HG02943 (cell line): Measurements from ENCODE around the gene RASA1.
"Not testable (repeated sequence)": the region's sequence is repeated elsewhere in the genome, so short reads cannot be mapped to it uniquely, and the experiment has no call there.

ENCODE experiments used
- ATAC-seq: cut with Tn5 transposase; IDR thresholded peaks from one replicate; pipeline ENCODE4 v1.9.1; 2021; ENCODE audit warnings: mild to moderate bottlenecking, low read depth, moderate library complexity; ENCODE audit not compliant: unreplicated experiment

Gene RASA1

DNA sequence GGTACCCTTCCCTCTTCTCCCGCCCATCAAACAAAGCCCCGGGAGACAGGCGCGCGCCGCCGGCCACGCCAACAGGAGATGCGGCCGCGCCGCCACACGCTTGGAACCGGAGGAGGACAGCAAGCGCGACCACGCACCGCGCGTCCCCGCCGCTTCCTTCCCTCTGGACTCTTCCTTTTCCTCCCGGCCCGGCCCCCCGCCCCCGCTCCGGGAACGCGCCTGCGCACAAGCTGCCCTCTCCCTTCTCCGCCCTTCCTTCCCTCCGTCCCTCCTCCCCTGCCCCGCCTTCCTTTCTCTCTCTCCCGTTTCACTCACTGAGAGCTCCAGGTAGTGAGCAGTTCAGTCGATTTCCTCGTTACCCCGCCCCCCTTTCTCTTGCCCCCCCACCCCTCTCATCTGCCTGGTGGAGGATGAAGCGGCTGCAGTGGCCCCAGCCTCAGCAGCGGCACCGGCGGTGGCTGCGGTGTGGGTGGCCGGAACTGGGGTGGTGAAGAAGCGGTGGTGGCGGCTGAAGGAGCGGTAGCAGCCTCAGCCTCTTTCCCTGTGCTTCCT lies at the start of gene RASA1:
Gene RASA1 (plus strand): TSS at position 310 of the 552 bp plus-strand sequence. CDS start 569 bp downstream, outside the sequence.
- ATAC-seq, result peak; percentile 54

DNA sequence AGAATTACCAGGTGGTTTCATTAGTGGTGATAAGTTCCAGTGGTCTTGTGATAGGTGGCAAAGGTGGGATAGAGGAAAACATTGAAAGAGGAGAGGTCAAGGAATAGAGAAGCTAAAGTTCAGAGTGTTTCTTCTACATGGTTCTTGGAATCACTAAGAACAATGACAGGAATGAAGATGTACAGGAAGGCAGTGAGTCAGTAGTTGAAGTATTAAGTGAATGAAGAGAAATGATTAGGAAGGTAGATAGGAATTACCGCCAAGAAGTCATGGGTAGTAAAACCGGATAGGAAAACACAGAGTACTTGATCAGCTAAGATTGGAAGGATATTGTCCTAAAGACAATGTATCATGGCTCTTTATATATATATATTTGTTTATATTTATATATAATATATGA lies 37.9 kb upstream of the RASA1 start:
- ATAC-seq, result no peak

DNA sequence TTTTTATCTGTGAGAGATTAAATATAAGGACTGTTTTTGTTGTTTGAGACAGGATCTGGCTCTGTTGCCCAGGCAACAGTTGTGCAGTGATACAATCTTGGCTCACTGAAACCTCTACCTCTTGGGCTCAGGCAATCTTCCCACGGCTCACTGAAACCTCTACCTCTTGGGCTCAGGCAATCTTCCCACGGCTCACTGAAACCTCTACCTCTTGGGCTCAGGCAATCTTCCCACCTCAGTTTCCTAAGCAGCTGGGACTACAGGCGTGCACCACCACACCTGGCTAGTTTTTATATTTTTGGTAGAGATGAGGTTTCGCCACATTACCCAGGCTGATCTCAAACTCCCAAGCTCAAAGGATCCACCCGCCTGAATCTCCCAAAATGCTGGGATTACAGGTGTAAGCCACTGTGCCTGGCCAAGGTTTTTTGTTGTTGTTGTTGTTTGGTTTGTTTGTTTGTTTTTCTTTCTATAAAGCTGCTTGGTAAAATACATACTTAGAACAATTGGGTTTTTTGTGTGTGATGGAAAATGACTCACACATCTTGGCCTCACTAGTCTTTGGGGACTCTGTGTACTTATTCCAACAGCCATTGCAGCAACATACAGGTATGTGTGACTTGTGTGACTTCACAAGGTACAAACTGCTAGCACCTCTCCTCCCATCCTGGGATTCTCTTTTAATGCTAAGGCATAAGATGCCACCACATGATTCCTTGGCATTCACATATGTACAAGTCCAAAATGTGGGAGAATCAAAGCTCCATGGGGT lies 36.5 kb upstream of the RASA1 start:
- ATAC-seq, result peak; percentile 91

DNA sequence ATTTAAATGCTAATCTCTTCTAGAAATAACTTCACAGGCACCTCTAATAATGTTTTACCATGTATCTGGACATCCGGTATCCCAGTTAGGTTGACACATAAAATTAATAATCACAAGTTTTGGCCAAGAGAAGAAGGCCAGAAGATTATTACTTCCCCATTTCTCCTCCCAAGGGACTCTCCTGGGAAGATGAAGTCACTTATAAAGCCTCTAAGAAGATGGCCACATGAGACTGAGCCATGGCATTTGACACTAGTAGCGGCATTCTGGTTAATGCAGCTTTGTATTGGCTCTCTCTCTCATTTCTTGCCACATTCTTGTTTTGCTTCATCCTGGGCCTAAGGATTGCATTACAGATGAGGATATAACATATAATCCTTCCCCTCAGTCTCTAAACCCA lies 34.5 kb upstream of the RASA1 start:
- ATAC-seq, result no peak

DNA sequence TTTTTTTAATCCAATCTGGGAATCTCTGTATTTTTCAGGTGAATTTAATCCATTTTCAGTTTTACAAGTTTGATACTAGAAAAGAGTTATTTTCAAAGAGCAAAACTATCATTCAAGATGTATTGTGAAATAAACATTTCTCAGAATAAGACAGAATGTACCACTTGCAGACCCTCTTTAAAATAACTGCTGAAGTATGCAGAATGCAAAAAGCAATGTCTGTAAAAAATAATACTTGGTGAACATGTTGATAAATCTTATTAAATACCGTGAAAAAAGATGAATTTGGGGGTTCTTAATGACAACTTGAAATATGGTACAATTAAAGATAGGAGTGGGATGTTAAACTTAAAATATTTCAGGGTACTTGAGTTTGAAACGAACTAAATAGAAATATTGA lies 26.1 kb upstream of the RASA1 start:
- no peak for ATAC-seq

DNA sequence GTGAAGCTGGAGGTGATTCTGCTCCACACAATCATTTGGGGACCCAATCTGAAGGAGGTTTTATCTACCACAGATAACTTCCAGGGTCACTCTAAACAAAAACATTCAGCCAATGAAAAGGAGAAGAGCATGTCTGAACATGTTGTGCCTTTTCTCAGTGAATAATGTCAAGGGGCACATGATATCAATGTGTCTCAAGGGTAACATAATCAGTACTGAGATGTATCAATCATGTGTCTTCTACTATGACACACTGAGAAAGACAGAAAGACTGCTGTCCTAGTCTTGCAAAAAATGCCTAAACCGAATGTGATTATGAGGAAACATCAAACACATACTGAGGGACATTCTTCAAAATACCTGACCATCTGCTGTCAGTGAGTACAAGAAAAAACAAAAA lies 25.4 kb upstream of the RASA1 start:
- no peak for ATAC-seq

DNA sequence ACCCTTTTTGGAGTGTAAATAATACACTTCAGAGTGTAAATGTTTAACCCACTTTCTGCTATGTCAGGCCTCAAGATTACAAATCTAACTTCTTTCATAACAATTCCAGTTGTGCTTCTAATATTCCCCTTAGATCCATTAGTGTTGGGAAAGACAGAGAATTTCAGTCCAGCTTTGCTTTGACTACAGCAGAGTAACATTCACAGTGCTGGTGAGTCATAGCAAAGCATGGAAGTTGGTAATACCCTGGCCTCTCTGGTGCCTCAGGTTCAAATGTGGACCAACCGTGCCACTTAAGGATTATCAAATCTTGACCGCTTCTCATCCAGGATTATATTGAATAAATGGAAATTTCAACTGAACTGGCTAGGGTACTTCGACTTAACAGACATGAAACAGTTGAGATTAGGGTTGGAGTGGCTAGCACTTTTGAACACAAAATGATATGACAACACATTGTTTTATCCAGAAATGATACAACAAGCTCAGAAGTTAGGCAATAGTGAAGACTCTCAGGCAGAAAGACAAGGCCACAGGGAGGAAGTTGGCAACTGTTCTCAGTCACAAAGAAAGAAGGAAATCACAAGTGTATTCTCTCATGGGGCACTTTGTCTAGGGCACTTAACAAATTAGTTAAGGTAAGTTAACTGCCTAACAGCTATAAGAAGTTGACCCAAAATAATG lies 24.4 kb upstream of the RASA1 start:
- no peak for ATAC-seq

DNA sequence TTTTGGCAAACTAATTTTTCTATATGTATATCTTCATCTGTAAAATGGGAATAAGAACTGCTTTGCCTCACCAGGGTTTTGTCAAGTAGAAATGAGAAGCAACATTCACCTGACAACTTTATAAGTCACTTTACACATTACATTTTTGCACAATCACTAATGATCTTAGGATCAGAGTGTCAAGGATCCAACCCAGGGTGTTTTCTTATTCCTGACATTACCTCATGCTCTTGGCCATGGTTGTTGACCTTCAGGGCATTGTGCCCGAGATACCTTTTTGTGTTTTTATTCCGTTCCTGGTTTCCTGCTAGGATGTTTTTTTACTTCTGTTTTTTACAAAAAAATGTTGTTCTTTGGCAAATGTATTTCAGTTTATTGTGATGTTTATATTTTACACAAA lies 22.2 kb upstream of the RASA1 start:
- no peak for ATAC-seq

DNA sequence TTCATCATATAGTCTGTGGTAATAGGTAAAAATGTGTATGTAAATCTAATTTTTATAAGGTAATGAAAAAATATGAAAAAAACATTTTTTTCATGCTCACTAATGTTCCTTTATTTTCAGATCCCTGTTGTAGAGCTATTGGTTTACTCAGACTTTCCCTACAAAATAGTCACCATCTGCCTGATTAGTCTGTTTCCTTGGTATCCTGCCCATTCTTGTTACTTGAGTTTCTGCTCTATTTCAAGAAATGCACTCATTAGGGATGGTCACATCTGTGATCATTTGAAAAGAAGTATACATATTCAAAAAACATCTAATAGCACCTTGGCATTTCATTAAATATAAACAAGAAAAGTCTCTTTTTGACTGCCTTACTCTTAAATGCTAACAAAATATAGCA lies 21.6 kb upstream of the RASA1 start:
- ATAC-seq, result no peak

DNA sequence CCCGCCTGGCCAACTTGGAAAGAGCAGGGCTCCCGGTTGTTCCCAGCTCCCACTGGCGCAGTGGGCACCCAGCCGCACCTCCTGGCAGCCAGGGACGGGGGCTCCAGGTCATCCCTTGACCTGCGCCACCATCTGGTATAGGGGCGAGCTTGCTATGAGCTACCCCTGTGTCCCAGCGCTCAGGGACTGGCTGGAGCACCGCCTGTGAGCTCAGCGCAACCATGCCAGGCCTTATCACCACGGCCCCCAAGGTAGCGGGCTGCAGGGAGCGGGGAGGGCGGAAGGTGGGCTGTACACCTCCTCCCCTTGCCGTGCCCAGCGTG lies 15.4 kb upstream of the RASA1 start:
- no peak for ATAC-seq

DNA sequence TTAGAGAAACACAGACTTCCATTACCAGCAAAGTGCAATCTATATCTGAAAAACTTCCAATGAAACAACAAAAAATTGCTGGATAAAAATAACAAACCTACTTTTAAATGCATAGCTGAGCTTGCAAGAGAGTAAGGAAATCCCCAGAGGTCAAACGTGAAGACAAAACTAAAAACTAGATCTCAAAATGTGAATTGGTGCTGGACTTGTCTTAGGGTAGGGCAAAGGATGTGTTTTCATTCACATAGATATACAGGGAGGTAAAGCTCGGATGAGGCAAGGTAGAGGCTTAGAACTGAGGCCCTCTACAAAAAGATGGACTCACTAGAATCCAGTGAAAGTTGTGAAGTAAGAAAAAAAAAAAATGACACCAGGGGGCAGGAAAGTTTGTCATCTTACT lies 13.6 kb upstream of the RASA1 start:
- ATAC-seq, result no peak

DNA sequence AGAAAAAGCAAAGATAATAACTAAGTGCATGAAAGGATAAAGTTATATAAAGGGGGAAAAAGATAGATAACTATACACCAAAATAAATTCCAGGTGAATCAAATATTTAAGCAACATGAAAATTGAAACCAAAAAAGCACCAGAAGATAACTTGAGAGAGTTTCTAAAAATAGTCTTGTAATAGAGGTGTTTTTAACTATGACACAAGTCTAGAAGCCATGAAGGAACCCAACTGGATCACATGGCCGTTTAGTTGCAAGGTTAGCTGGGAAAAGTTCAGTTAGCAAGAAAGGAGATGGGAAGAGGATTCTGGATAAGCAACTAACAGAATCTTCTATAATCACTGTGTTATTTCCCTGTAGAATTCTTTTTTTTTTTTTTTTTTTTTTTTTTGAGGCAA lies 9.2 kb upstream of the RASA1 start:
- no peak for ATAC-seq

DNA sequence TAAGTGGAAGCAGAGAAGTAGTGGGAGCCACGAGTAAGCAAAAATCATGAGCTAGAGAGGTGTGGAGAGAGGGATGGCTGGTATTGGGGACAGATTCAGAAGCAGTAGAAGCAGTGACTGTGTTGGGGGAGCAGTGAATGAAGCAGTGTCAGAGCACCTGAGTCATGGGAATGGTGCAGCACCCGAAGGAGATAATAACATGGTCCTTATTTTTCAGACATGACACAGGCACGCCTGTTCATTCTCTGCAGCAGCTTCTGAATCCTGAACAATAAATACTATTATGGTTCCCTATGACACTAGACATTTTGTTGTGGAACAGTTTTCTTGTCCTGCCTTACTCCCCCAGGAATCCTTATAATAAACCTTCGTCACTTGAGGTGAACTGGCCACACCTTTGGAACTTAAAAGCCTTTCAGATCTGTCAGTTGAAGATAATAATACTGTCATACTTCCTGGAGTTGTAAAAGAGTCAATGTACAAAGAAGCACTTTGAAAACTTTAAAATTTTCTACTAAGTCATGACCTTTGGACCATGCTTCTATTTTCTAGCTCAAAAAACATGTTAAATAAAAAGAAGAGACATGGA lies 7.0 kb upstream of the RASA1 start:
- no peak for ATAC-seq

DNA sequence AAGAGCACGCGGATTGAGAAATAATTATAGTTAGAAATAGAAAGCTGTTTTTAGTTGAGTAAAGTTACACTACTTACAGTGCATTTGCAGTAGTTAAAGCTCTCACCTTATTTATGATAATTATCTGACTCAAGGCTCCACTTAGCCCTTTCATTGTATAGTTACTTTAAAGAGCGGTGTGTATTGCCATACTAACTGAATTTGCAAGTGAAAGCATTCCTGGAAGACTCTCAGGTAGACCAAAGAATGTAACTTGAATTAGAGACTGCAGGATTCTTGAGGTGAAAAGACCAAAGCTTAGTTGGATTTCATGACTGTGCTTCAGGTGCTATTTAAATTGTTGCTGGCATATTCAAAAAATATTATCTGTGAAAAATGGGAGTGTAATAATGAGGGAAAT lies 4.2 kb upstream of the RASA1 start:
- no peak for ATAC-seq

DNA sequence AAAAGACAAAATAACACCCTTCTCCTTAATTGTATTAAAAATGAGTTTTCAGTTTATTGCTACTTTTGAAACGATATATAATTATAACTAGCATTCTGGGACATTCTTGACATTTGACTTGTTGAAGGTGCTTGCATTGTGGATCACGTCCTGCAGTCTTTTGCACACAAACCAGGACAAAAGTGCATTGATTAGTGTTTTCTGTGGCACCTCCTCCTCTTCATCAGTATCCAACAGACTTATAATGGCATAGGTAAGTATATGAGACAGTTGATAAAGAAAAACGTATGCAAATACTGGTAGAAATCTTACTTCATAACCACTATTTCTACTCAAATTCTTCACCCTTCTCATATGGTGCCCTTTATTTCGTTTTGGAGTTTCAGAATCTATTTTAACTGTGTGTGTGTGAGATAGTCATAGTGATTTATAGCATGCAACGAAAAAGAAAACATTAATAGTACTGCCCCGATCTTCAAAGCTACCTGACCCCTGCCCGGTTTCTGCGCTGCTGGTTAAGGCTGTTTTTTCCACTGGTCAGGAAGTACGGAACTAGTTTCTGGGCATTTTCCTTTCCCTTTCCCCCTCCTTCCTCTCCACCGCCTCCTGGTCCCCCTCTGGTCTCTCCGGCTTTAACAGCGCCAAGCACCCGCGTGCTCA lies 639 bp upstream of the RASA1 start:
- peak; percentile 8 for ATAC-seq

DNA sequence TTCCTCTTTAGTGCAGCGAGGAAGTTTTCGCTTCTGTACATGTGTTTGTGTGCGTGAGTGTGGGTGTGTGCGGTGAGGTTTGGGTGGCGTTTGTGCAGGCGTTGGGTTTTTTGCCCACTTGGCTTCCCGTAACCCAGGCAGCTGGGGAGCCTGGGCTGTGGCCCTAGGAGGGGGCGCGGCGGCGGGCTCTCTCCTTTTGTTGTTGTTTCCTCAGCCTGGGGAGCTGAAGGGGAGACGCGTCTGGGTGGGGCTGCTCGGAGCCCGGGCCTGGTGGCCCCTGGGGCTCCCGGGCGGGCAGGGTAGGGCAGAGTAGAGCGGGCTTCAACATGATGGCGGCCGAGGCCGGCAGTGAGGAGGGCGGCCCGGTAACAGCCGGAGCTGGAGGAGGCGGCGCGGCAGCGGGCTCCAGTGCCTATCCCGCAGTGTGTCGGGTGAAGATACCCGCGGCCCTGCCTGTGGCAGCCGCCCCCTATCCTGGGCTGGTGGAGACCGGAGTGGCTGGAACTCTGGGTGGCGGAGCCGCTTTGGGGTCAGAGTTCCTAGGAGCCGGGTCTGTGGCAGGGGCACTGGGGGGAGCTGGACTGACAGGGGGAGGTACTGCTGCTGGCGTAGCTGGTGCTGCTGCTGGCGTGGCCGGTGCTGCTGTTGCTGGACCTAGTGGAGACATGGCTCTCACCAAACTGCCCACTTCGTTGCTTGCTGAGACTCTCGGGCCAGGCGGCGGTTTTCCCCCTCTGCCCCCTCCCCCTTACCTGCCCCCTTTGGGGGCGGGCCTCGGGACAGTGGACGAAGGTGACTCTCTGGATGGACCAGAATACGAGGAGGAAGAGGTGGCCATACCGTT lies 665 bp downstream of the RASA1 start:
- peak; percentile 53 for ATAC-seq

DNA sequence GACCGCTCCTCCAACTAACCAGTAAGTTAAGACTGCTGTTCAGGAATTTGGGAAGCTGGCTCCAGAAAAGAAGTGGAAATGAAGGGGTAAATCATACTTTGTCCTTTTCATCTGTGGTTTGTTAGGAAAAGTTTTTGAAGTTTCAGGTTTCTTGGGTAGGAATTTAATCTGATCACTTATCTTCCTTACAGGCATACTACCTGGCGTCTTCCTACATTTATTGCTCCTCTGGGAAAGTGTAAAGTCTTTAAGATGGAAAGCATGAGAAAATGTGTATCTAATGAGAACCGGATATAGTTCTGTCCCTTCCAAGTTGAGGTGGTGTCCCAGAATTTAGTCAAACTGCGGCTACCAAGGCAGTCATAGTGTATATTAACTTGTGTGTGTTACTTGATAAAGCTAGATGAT lies 1.3 kb downstream of the RASA1 start:
- ATAC-seq, result no peak

DNA sequence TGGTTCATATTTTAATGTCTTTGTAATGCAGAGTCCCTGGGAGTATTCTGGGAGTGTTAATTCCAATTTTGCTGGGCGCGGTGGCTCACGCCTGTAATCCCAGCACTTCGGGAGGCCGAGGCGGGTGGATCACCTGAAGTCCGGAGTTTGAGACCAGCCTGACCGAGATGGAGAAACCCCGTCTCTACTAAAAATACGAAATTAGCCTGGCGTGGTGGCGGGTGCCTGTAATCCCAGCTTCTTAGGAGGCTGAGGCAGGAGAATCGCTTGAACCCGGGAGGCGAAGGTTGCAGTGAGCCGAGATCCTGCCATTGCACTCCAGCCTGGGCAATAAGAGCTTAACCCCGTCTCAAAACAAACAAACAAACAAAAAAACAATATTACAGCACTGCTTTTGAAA lies 3.2 kb downstream of the RASA1 start:
- not testable (repeated sequence) for ATAC-seq

DNA sequence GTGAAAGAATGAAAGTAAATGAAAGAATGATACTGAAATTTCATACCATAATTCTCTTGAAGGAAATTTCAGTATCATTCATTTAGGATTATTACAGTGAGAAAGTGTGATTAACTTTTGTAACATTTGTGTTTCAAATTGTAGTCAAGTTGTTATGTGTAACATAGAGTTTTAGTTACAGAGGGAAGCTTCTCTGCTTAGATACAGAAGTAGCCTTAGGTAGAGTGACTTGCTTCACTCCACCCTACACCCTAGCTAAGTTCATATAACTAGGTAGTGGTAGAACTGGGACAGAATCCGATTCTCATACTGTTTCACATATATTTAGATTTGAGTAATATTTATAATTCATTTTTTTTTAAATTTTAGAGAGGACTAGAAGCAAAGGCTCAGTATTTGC lies 9.0 kb downstream of the RASA1 start:
- ATAC-seq, result no peak

DNA sequence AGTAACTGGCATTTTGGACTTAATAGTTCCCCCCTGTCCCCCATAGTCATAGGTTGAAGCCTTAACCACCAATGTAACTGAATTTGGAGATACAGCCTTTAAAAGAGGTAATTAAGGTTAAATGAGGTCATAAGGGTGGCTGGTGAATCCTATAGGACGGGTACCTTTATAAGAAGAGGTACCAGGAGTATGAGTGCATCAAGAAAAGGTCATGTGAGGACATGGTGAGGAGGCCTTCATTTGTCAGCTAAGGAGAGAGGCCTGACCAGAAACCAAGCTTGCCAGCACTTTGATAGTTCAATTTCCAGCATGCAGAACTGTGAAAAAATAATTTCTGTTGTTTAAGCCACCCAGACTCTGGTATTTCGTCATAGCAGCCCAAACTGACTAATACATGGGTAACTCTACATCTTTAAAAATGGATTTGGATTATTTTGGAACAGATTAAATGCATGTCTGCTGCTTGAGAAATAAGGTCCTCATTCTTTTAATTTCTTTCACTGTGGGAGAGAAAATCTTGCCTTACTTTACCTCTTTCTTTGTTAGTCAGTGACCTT lies 9.7 kb downstream of the RASA1 start:
- no peak for ATAC-seq
